HepG2 (cell line): Measurements from ENCODE around the gene RPL41. TPM values are rescaled to one million over a fixed set of nuclear protein-coding genes. Genes with fewer than 3 reads are reported as not detected.

Experiments
- ARID4A ChIP-seq: sonication (generic); formaldehyde crosslinking; IDR thresholded peaks from 2 replicates; pipeline ENCODE4 v1.5.0; 2020; ENCODE audit warnings: mild to moderate bottlenecking, missing genetic modification reagents, borderline replicate concordance
- E2F1 ChIP-seq: sonication (generic); formaldehyde crosslinking; IDR thresholded peaks from 2 replicates; pipeline ENCODE4 v1.5.0; 2020; ENCODE audit warnings: missing genetic modification reagents
- EP300 ChIP-seq, 3 experiments: sonication (generic) in 1 of 3; formaldehyde crosslinking in 1 of 3; IDR thresholded peaks; 2 replicates each; pipeline versions ENCODE4 v1.5.1 to v1.6.1; 2011 to 2020; ENCODE audit warnings: low read depth in 2 of 3, low read length in 2 of 3, borderline replicate concordance in 1 of 3, improper control_type of control experiment in 1 of 3, mild to moderate bottlenecking in 1 of 3, missing genetic modification reagents in 1 of 3, moderate library complexity in 1 of 3
- HDAC2 ChIP-seq: sonication (generic); formaldehyde crosslinking; IDR thresholded peaks from 2 replicates; pipeline ENCODE4 v1.4.0; 2020; ENCODE audit warnings: missing genetic modification reagents
- HMGA1 ChIP-seq: sonication (generic); formaldehyde crosslinking; conservative IDR thresholded peaks from 2 replicates; pipeline ENCODE4 v1.4.0; 2020; ENCODE audit warnings: missing genetic modification reagents
- HNRNPLL ChIP-seq: fragments of 200-400 bp; formaldehyde crosslinking; IDR thresholded peaks from 2 replicates; pipeline ENCODE4 v1.6.1; 2017; ENCODE audit warnings: mild to moderate bottlenecking, low read depth, low read length; ENCODE audit not compliant: poor library complexity, severe bottlenecking
- HOXA5 ChIP-seq: sonication (generic); formaldehyde crosslinking; IDR thresholded peaks from 2 replicates; pipeline ENCODE4 v1.4.0; 2020; ENCODE audit warnings: missing genetic modification reagents
- NONO ChIP-seq, 2 experiments: fragments of 450-650 bp in 1 of 2; sonication (generic) in 1 of 2; formaldehyde crosslinking in 1 of 2; IDR thresholded peaks in 1 of 2; conservative IDR thresholded peaks in 1 of 2; 2 replicates each; pipeline versions ENCODE4 v1.6.1 to v1.8.0; 2017 to 2022; ENCODE audit warnings: mild to moderate bottlenecking in 1 of 2, missing genetic modification reagents in 1 of 2, moderate library complexity in 1 of 2
- PCBP1 ChIP-seq: fragments of 200-400 bp; formaldehyde crosslinking; IDR thresholded peaks from 2 replicates; pipeline ENCODE4 v1.6.1; 2017; ENCODE audit warnings: mild to moderate bottlenecking, low read depth, low read length, borderline replicate concordance
- POGZ ChIP-seq: sonication (generic); formaldehyde crosslinking; IDR thresholded peaks from 2 replicates; pipeline ENCODE4 v1.4.0; 2020; ENCODE audit warnings: mild to moderate bottlenecking, missing genetic modification reagents
- SALL1 ChIP-seq: sonication (generic); formaldehyde crosslinking; IDR thresholded peaks from 2 replicates; pipeline ENCODE4 v1.8.0; 2022; ENCODE audit warnings: mild to moderate bottlenecking, missing genetic modification reagents
- SRF ChIP-seq: IDR thresholded peaks from 2 replicates; pipeline ENCODE4 v1.6.1; 2011; ENCODE audit warnings: mild to moderate bottlenecking, low read depth, low read length, moderate library complexity
- TFDP2 ChIP-seq: sonication (generic); formaldehyde crosslinking; IDR thresholded peaks from 2 replicates; pipeline ENCODE4 v1.4.0; 2020; ENCODE audit warnings: missing genetic modification reagents
- ZFP91 ChIP-seq: sonication (generic); formaldehyde crosslinking; IDR thresholded peaks from 2 replicates; pipeline ENCODE4 v1.9.0; 2022; ENCODE audit warnings: missing genetic modification reagents, mild to moderate bottlenecking, borderline replicate concordance
- ZNF275 ChIP-seq: sonication (generic); formaldehyde crosslinking; IDR thresholded peaks from 2 replicates; pipeline ENCODE4 v1.8.0; 2022; ENCODE audit warnings: missing genetic modification reagents, mild to moderate bottlenecking, inconsistent platforms, borderline replicate concordance
- ZNF768 ChIP-seq: sonication (generic); formaldehyde crosslinking; IDR thresholded peaks from 2 replicates; pipeline ENCODE4 v1.4.0; 2020; ENCODE audit warnings: missing genetic modification reagents
- polyA plus RNA-seq, 8 experiments: library from polyadenylated mRNA; depleted of rRNA in 3 of 8; stranded (reverse) in 7 of 8; unstranded in 1 of 8; fragments of >200 nt; fragmentation: Illumina TruSeq in 4 of 8; extraction: Trizol in 4 of 8; gene quantifications; 2 replicates each; pipeline versions ENCODE4 v1.2.1 to v1.2.3, GENCODE V29; 2011 to 2016; ENCODE audit warnings: low read depth in 4 of 8, missing spikeins in 1 of 8, mixed read lengths in 1 of 8; ENCODE audit not compliant: insufficient read depth in 1 of 8
- total RNA-seq, 5 experiments: library from RNA; depleted of rRNA; stranded (reverse); fragments of >200 nt; fragmentation: Illumina TruSeq; extraction: Trizol; gene quantifications; 2 replicates each; pipeline ENCODE4 v1.2.3, GENCODE V29; 2016; ENCODE audit warnings: low read depth in 1 of 5

RPL41 gene
- total and polyA plus RNA-seq, 2 of the 13 experiments (the other 11 are each of a cell fraction or from before 2014, with no cell fraction given), result 4,012 to 7,670 TPM

- TF ChIP-seq ZNF768 (CRISPR knock-in tag) (peak; percentile 27; the same call in 1 of the 2 replicates), HNRNPLL (peak; percentile 55), NONO (IDR thresholded peaks at IDR 0.05) (no peak), NONO (CRISPR knock-in tag; conservative IDR thresholded peaks at IDR 0.05) (peak; percentile 22; the same call in 1 of the 2 replicates), HDAC2 (CRISPR knock-in tag) (0 out of 2 replicates have a peak, but pooled peaks have one; percentile 52), POGZ (peak; percentile 49), HOXA5 (peak; percentile 65; the same call in 1 of the 2 replicates), SRF (0 out of 2 replicates have a peak, but pooled peaks have one; percentile 34), ZFP91 (CRISPR knock-in tag) (peak; percentile 73), ZNF275 (CRISPR knock-in tag) (0 out of 2 replicates have a peak, but pooled peaks have one; percentile 47), EP300 (IDR thresholded peaks at IDR 0.05; ENCODE audit: low read depth in 2 of 2, low read length in 2 of 2) (peak; percentile 29 to 30; a peak in 2 of 4 replicates), EP300 (CRISPR knock-in tag; IDR thresholded peaks at IDR 0.05; ENCODE audit: borderline replicate concordance) (no peak), SALL1 (peak; percentile 69), E2F1 (peak; percentile 71), PCBP1 (peak; percentile 96), ARID4A (peak; percentile 77), TFDP2 (CRISPR knock-in tag) (peak; percentile 80), HMGA1 (CRISPR knock-in tag) (no peak)
Observed at GRCh38 chr12:56152132-56152755, 35.8 kb downstream of the RPL41 start, which contains the start of gene MYL6B (continued).
